NCI-H187 treated with DMSO at 0.1 percent for 48 hours (cell line): ENCODE measurements around the gene PCDHA6.
"Not testable (repeated sequence)": the region's sequence is repeated elsewhere in the genome, so short reads cannot be mapped to it uniquely, and the experiment has no call there.

ENCODE experiments used
- DNase-seq: peaks from one replicate; lab custom pipeline; 2025; lab: John Stamatoyannopoulos, UW

The PCDHA6 gene

DNA sequence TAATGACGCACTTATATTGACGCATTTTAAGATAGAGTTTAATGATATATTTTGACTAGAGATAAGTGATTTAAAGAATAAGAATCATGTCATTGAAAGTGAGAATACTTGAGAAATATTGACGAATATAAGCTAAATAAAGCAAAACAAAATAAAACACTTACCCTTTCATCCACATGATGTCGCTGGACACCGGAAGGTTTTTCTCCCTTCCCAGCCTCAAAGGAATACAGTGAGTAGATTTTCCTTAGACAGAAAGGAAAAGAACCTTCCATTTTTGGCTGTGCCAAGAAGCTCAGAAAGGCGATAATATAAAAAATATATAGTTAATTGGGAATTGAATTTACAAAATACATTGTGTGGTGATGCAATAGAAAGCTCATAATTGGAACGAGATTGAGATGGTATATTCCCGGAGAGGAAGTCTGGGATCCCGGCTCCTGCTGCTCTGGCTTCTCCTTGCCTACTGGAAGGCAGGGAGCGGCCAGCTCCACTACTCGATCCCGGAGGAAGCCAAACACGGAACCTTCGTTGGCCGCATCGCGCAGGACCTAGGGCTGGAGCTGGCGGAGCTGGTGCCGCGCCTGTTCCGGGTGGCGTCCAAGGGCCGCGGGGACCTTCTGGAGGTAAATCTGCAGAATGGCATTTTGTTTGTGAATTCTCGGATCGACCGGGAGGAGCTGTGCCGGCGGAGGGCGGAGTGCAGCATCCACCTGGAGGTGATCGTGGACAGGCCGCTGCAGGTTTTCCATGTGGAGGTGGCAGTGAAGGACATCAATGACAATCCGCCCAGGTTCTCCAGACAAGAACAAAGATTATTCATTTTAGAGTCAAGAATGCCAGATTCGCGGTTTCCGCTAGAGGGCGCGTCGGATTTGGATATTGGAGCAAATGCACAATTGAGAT is 6.1 kb upstream of the PCDHA6 start, which contains the start of gene PCDHA5:
Gene PCDHA5 (plus strand): TSS at position 239 of the 906 bp plus-strand sequence.
- DNase-seq, result no peak

DNA sequence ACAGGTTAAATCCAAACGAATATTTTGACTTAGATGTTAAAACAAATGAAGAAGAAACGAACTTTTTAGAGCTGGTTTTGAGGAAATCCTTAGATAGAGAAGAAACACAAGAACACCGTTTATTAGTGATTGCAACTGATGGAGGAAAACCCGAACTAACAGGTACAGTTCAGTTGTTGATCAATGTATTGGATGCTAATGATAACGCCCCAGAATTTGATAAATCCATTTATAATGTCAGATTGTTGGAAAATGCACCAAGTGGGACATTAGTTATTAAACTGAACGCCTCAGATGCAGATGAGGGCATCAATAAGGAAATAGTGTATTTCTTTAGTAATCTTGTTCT is 5.5 kb upstream of the PCDHA6 start:
- DNase-seq, result no peak

DNA sequence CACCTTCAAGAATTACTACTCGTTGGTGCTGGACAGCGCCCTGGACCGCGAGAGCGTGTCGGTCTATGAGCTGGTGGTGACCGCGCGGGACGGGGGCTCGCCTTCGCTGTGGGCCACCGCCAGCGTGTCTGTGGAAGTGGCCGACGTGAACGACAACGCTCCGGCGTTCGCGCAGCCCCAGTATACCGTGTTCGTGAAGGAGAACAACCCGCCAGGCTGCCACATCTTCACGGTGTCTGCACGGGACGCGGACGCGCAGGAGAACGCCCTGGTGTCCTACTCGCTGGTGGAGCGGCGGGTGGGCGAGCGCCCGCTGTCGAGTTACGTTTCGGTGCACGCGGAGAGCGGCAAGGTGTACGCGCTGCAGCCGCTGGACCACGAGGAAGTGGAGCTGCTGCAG is 4.8 kb upstream of the PCDHA6 start:
- DNase-seq, result not testable (repeated sequence)

DNA sequence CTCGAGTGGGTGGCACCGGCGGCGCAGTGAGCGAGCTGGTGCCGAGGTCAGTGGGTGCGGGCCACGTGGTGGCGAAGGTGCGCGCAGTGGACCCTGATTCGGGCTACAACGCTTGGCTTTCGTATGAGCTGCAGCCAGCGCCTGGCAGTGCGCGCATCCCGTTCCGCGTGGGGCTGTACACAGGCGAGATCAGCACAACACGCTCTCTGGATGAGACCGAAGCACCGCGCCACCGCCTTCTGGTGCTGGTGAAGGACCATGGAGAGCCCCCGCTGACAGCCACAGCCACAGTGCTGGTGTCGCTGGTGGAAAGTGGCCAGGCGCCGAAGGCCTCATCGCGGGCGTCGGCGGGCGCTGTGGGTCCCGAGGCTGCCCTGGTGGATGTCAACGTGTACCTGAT is 4.3 kb upstream of the PCDHA6 start:
- DNase-seq, result no peak

DNA sequence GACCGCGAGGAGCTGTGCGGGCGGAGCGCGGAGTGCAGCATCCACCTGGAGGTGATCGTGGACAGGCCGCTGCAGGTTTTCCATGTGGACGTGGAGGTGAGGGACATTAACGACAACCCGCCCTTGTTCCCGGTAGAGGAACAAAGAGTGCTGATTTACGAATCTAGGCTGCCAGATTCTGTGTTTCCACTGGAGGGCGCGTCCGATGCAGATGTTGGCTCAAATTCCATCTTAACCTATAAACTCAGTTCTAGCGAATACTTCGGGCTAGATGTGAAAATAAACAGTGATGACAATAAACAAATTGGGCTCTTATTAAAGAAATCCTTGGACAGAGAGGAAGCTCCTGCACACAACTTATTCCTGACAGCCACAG is 590 bp downstream of the PCDHA6 start:
- DNase-seq, result no peak

- not testable (repeated sequence) for DNase-seq
Measured at GRCh38 chr5:140829511-140830501, 2.0 kb downstream of the PCDHA6 start.

GRCh38 chr5:140833993-140834392 is 6.2 kb downstream of the PCDHA6 start, which contains the start of gene PCDHA7:
Gene PCDHA7 (plus strand): TSS chr5:140834269. CDS start chr5:140834384, 115 bp downstream.
- no peak for DNase-seq

- DNase-seq, result not testable (repeated sequence)
Measured at GRCh38 chr5:140834439-140835008, 6.8 kb downstream of the PCDHA6 start.

DNA sequence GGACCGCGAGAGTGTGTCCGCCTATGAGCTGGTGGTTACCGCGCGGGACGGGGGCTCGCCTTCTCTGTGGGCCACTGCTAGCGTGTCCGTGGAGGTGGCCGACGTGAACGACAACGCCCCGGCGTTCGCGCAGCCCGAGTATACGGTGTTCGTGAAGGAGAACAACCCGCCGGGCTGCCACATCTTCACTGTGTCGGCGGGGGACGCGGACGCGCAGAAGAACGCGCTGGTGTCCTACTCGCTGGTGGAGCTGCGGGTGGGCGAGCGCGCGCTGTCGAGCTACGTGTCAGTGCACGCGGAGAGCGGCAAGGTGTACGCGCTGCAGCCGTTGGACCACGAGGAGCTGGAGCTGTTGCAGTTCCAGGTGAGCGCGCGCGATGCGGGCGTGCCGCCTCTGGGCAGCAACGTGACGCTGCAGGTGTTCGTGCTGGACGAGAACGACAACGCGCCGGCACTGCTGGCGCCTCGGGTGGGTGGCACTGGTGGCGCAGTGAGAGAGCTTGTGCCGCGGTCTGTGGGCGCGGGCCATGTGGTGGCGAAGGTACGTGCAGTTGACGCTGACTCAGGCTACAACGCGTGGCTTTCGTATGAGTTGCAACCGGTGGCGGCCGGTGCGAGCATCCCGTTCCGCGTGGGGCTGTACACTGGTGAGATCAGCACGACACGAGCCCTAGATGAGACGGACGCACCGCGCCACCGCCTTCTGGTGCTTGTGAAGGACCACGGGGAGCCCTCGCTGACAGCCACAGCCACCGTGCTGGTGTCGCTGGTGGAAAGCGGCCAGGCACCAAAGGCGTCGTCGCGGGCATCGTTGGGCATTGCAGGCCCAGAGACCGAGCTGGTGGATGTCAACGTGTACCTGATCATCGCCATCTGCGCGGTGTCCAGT is 8.1 kb downstream of the PCDHA6 start:
- DNase-seq, result no peak

GRCh38 chr5:140840978-140841962 is 13.5 kb downstream of the PCDHA6 start, which contains the start of gene PCDHA8:
Gene PCDHA8 (plus strand): TSS chr5:140841187. CDS start chr5:140841322, 135 bp downstream.
- DNase-seq, result no peak

- DNase-seq, result no peak
Measured at GRCh38 chr5:140842798-140843733, 15.3 kb downstream of the PCDHA6 start.

- not testable (repeated sequence) for DNase-seq
Measured at GRCh38 chr5:140848139-140849102, 20.7 kb downstream of the PCDHA6 start, which contains the start of gene PCDHA9. Gene PCDHA9 (plus strand): TSS chr5:140848382. CDS start chr5:140848496, 114 bp downstream.

DNA sequence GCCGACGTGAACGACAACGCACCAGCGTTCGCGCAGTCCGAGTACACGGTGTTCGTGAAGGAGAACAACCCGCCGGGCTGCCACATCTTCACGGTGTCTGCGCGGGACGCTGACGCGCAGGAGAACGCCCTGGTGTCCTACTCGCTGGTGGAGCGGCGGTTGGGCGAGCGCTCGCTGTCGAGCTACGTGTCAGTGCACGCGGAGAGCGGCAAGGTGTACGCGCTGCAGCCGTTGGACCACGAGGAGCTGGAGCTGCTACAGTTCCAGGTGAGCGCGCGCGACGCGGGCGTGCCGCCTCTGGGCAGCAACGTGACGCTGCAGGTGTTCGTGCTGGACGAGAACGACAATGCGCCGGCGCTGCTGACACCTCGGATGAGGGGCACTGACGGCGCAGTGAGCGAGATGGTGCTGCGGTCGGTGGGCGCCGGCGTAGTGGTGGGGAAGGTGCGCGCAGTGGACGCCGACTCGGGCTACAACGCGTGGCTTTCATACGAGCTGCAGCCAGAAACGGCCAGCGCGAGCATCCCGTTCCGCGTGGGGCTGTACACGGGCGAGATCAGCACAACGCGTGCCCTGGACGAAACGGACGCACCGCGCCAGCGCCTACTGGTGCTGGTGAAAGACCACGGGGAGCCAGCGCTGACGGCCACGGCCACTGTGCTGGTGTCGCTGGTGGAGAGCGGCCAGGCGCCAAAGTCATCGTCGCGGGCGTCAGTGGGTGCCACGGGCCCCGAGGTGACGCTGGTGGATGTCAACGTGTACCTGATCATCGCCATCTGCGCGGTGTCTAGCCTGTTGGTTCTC is 22.3 kb downstream of the PCDHA6 start:
- not testable (repeated sequence) for DNase-seq

DNA sequence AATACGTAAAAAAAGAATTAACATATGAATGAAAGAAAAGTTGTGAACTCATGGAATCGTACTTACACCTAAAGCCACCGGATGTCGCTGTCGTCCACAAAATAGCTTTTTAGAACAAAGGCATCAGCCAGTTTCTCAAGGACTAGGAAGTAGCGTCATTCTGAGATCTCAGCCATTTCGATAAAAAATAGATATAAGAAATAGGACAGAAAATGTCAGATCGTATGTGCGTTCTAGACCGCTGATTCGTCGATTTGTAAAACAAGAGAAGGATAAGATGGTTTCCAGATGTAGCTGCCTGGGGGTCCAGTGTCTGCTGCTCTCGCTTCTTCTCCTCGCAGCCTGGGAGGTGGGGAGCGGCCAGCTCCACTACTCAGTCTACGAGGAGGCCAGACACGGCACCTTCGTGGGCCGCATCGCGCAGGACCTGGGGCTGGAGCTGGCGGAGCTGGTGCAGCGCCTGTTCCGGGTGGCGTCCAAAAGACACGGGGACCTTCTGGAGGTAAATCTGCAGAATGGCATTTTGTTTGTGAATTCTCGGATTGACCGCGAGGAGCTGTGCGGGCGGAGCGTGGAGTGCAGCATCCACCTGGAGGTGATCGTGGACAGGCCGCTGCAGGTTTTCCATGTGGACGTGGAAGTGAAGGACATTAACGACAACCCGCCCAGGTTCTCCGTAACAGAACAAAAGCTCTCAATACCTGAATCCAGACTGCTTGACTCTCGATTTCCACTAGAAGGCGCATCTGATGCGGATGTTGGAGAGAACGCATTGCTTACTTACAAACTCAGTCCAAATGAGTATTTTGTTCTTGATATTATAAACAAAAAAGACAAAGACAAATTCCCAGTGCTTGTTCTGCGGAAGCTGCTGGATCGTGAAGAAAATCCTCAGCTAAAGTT is 28.3 kb downstream of the PCDHA6 start, which contains the start of gene PCDHA10:
Gene PCDHA10 (plus strand): TSS at position 126 of the 903 bp plus-strand sequence. CDS start 152 bp downstream, at position 278.
- DNase-seq, result peak; percentile 24
